Measurements from ENCODE around the gene IL1RAPL2.

The IL1RAPL2 gene

GRCh38 chrX:105260291-105261043, 694.5 kb downstream of the IL1RAPL2 start:
- in situ Hi-C loops (cut with HindIII; ENCODE audit: low sequenced_read_pairs): no loop called here

GRCh38 chrX:105263171-105263570, 697.2 kb downstream of the IL1RAPL2 start:
- in situ Hi-C loops (cut with HindIII; ENCODE audit: low sequenced_read_pairs): no loop called here

- in situ Hi-C loops (cut with HindIII; ENCODE audit: low sequenced_read_pairs): no loop called here
These were observed 697.8 kb downstream of the IL1RAPL2 start for GRCh38 chrX:105263801-105264200.

- in situ Hi-C loops (cut with HindIII; ENCODE audit: low sequenced_read_pairs): no loop called here
These were observed 699.1 kb downstream of the IL1RAPL2 start for GRCh38 chrX:105265093-105265492.

GRCh38 chrX:105266456-105266855, 700.5 kb downstream of the IL1RAPL2 start:
- in situ Hi-C loops (cut with HindIII; ENCODE audit: low sequenced_read_pairs): no loop called here

- in situ Hi-C loops (cut with HindIII; ENCODE audit: low sequenced_read_pairs): no loop called here
These were observed 701.2 kb downstream of the IL1RAPL2 start for GRCh38 chrX:105267167-105267566.

GRCh38 chrX:105269386-105269785, 703.4 kb downstream of the IL1RAPL2 start:
- in situ Hi-C loops (cut with HindIII; ENCODE audit: low sequenced_read_pairs): no loop called here

GRCh38 chrX:105273326-105273725, 707.3 kb downstream of the IL1RAPL2 start:
- in situ Hi-C loops (cut with HindIII; ENCODE audit: low sequenced_read_pairs): no loop called here

- in situ Hi-C loops (cut with HindIII; ENCODE audit: low sequenced_read_pairs): no loop called here
These were observed 708.1 kb downstream of the IL1RAPL2 start for GRCh38 chrX:105274091-105274490.

GRCh38 chrX:105277132-105277531, 711.1 kb downstream of the IL1RAPL2 start:
- in situ Hi-C loops (cut with HindIII; ENCODE audit: low sequenced_read_pairs): no loop called here

GRCh38 chrX:105282077-105282476, 716.1 kb downstream of the IL1RAPL2 start:
- in situ Hi-C loops (cut with HindIII; ENCODE audit: low sequenced_read_pairs): no loop called here

- in situ Hi-C loops (cut with HindIII; ENCODE audit: low sequenced_read_pairs): no loop called here
These were observed 731.0 kb downstream of the IL1RAPL2 start for GRCh38 chrX:105297041-105297440.

- in situ Hi-C loops (cut with HindIII; ENCODE audit: low sequenced_read_pairs): no loop called here
These were observed 733.3 kb downstream of the IL1RAPL2 start for GRCh38 chrX:105299286-105299685.

- in situ Hi-C loops (cut with HindIII; ENCODE audit: low sequenced_read_pairs): no loop called here
These were observed 736.2 kb downstream of the IL1RAPL2 start for GRCh38 chrX:105302246-105302645.

- in situ Hi-C loops (cut with HindIII; ENCODE audit: low sequenced_read_pairs): no loop called here
These were observed 741.8 kb downstream of the IL1RAPL2 start for GRCh38 chrX:105307762-105308161.

- in situ Hi-C loops (cut with HindIII; ENCODE audit: low sequenced_read_pairs): no loop called here
These were observed 747.6 kb downstream of the IL1RAPL2 start for GRCh38 chrX:105313596-105313995.

GRCh38 chrX:105314458-105314857, 748.5 kb downstream of the IL1RAPL2 start:
- in situ Hi-C loops (cut with HindIII; ENCODE audit: low sequenced_read_pairs): no loop called here

GRCh38 chrX:105315248-105315647, 749.2 kb downstream of the IL1RAPL2 start:
- in situ Hi-C loops (cut with HindIII; ENCODE audit: low sequenced_read_pairs): no loop called here

- in situ Hi-C loops (cut with HindIII; ENCODE audit: low sequenced_read_pairs): no loop called here
These were observed 751.1 kb downstream of the IL1RAPL2 start for GRCh38 chrX:105317117-105317516.

- in situ Hi-C loops (cut with HindIII; ENCODE audit: low sequenced_read_pairs): no loop called here
These were observed 757.9 kb downstream of the IL1RAPL2 start for GRCh38 chrX:105323928-105324327.

GRCh38 chrX:105328773-105329172, 762.8 kb downstream of the IL1RAPL2 start:
- in situ Hi-C loops (cut with HindIII; ENCODE audit: low sequenced_read_pairs): no loop called here

GRCh38 chrX:105331244-105331643, 765.2 kb downstream of the IL1RAPL2 start:
- in situ Hi-C loops (cut with HindIII; ENCODE audit: low sequenced_read_pairs): no loop called here

GRCh38 chrX:105347373-105347772, 781.4 kb downstream of the IL1RAPL2 start:
- in situ Hi-C loops (cut with HindIII; ENCODE audit: low sequenced_read_pairs): no loop called here

Data from DLD1 (cell line).